ENCODE measurements around the gene TSHZ2.

Gene TSHZ2

DNA sequence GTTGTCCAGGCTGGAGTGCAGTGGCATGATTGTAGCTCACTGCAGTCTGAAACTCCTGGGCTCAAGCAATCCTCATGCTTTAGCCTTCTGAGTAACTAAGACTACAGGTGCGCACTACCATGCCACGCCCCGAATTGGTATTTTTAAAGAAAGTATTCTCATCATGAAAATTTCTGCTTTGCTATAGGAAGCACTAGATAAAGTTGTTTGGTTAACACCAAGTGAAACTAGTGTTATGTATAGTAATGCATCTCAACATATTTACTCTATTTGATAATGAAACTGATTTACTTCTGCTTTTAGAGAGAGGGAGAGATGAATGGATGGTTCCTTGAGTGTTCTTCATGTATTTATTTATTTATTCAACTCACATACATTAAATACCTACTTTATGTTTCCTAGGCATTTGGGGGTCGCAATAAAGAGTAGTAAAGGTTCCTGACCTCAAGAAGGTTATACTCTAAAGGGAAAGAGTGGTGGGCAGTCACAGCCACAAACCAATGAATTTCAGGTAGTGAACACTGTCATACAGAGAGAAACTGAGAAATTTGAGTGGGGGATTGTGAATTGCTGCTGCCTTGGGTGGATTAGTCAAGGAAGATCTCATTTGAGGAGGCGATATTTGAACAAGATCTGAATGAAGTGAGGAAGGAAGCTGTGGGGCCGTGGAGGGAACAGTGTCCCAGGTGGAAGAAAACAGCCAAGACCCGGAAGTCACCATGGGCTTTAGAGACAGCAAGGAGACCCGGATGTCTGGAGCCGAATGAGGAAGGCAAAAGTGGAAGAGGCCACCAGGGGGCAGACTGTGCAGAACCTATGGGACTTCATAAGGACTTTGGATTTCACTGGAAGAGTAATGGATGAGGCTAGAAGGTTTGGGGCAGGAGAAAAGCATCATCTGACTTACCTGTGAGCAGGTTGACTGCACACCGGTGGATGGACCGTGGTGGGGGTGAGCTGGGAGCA, 185.6 kb downstream of the TSHZ2 start:
- Histone ChIP-seq H3K9ac (no peak overlapping the region), H3K4me2 (no peak overlapping the region), H3K27ac (no peak overlapping the region), H4K20me1 (no peaks in the 10 kb centered on the region), H3K36me3 (no peaks in the 10 kb centered on the region), H3K27me3 (no peaks in the 10 kb centered on the region), H3K4me1 (peaks cover 0 to 4% (median 0%) of the 10 kb centered on the region in 10 experiments; a peak in 2 of 20 replicates), H3K4me3 (no peak overlapping the region), H3K9me3 (replicated peaks in 1 of 11) (no peaks in the 10 kb centered on the region)
- no peak for TF ChIP-seq Cebpa-rat (IDR thresholded peaks at IDR 0.05)

DNA sequence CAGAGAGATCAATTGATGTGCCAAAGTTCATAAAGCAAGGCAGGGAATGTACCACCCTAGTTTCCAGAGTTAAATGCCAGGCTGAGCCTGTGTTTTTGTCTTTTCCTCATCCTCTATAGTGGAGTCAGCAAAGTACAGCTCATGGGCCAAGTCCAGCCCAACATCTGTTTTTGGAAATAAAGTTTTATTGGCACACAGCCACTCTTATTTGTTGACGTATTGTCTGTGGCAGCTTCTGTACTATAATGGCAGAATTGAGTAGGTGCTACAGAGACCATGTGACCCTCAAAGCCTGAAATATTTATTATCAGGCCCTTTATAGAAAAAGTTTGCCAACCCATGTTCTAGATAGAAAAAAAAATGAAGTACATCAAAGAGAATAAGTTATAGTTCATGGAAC, 187.0 kb downstream of the TSHZ2 start:
- no peak overlapping the region for H3K9ac ChIP-seq
- no peaks in the 10 kb centered on the region for H3K36me3 ChIP-seq
- no peaks in the 10 kb centered on the region for H4K20me1 ChIP-seq
- no peaks in the 10 kb centered on the region for H3K27me3 ChIP-seq
- TF ChIP-seq Cebpa-rat (IDR thresholded peaks at IDR 0.05): no peak
- H3K9me3 ChIP-seq (replicated peaks in 1 of 11): no peaks in the 10 kb centered on the region
- no peak overlapping the region for H3K27ac ChIP-seq
- no peak overlapping the region for H3K4me2 ChIP-seq
- H3K4me3 ChIP-seq: no peak overlapping the region
- peaks cover 0 to 4% (median 0%) of the 10 kb centered on the region in 10 experiments; a peak in 2 of 20 replicates for H3K4me1 ChIP-seq

DNA sequence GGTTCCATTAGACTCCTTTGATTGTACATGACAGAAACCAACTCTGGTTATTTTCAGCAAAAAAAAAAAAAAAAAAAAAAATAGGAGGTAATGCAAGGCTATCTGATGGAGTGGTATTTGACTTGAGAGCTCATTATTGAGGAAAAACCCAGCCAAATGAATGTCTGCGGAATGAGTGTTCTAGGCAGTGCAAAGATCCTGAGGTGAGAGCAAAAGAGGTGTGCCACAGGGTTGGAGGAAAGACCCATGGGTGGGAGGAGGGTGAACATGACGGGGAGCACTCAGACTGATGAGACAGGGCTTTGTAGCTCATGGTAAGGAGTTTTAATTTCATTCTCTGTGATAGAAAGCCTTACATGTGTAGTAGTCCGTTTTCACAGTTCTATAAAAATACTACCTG, 188.9 kb downstream of the TSHZ2 start:
- no peak overlapping the region for H3K4me3 ChIP-seq
- H3K9ac ChIP-seq: no peak overlapping the region
- no peaks in the 10 kb centered on the region for H3K27me3 ChIP-seq
- H3K4me1 ChIP-seq: peaks cover 0 to 4% (median 0%) of the 10 kb centered on the region in 10 experiments; a peak in 2 of 20 replicates
- TF ChIP-seq Cebpa-rat (IDR thresholded peaks at IDR 0.05): no peak
- no peak overlapping the region for H3K27ac ChIP-seq
- H3K9me3 ChIP-seq (replicated peaks in 1 of 11): no peaks in the 10 kb centered on the region
- H3K36me3 ChIP-seq: no peaks in the 10 kb centered on the region
- H3K4me2 ChIP-seq: no peak overlapping the region
- no peaks in the 10 kb centered on the region for H4K20me1 ChIP-seq

DNA sequence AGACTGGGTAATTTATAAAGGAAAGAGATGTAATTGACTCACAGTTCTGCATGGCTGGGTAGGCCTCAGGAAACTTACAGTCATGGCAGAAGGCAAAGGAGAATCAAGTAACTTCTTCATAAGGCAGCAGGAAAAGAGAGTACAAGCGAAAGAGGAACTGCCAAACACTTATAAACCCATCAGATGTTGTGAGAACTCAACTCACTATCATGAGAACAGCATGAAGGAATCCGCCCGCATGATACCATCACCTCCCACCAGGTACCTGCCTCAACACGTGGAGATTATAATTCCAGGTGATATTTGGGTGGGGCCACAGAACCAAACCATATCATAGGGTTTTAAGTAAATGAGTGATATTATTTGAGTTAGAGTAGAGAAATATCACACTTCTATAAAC, 189.3 kb downstream of the TSHZ2 start:
- Histone ChIP-seq H3K27me3 (no peaks in the 10 kb centered on the region), H3K27ac (no peak overlapping the region), H3K9me3 (replicated peaks in 1 of 11) (no peaks in the 10 kb centered on the region), H4K20me1 (no peaks in the 10 kb centered on the region), H3K9ac (no peak overlapping the region), H3K36me3 (no peaks in the 10 kb centered on the region), H3K4me1 (peaks cover 0 to 4% (median 0%) of the 10 kb centered on the region in 10 experiments; a peak in 2 of 20 replicates), H3K4me3 (no peak overlapping the region), H3K4me2 (no peak overlapping the region)
- no peak for TF ChIP-seq Cebpa-rat (IDR thresholded peaks at IDR 0.05)

DNA sequence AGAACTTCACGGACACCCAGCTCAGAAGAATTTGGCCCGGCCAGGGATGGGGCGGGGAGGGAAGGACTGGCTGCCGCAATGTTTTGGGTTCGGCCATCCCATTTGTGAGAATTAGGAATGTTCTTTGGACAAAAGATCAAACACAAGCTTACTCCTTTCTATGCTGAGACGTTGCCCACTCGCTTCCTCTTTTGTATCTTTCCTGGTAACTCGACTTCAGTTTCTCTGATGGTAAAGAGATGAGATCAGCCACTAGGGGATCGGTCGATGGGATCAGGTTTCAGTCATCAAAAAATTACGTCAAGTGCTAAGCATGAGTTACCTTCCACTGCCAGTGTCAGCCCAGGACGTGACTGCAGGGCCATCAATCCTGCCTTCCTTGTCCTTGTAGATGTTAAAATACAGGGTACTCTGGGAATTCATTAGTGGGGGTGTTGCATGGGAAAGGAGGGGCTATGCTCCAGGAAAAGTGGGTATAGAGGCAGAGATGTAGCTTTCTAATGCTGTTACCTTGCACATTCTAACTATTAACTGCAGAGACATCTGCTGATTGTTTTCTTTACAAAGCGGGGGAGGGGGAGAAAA, 190.2 kb downstream of the TSHZ2 start:
- Histone ChIP-seq H3K4me3 (no peak overlapping the region), H3K9ac (no peak overlapping the region), H3K9me3 (replicated peaks in 1 of 11) (no peaks in the 10 kb centered on the region), H3K27me3 (no peaks in the 10 kb centered on the region), H3K4me1 (peaks cover 0 to 4% (median 0%) of the 10 kb centered on the region in 10 experiments; a peak in 2 of 20 replicates), H4K20me1 (no peaks in the 10 kb centered on the region), H3K4me2 (0 out of 22 replicates have a peak overlapping the region, but pooled peaks of 1 of the 11 experiments have one; percentile 19), H3K27ac (no peak overlapping the region), H3K36me3 (no peaks in the 10 kb centered on the region)
- TF ChIP-seq Cebpa-rat (IDR thresholded peaks at IDR 0.05): no peak

DNA sequence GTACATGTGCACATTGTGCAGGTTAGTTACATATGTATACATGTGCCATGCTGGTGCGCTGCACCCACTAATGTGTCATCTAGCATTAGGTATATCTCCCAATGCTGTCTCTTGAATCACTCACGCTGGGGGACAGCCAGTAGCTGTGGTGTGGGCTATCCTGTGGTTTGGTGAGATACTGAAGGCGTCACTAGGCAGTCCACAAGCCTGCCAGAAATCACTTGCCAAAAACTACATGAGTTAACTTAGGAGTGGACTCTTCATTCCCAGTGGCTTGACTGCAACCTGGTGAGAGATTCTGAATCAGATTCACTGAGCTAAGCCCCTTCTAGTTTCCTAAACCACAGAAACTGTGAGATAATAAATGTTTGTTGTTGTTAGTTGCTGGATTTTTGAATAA, 191.3 kb downstream of the TSHZ2 start:
- Histone ChIP-seq H3K4me2 (no peak overlapping the region), H3K9me3 (replicated peaks in 1 of 11) (no peaks in the 10 kb centered on the region), H4K20me1 (no peaks in the 10 kb centered on the region), H3K9ac (no peak overlapping the region), H3K4me3 (no peak overlapping the region), H3K27me3 (no peaks in the 10 kb centered on the region), H3K4me1 (peaks cover 0 to 4% (median 0%) of the 10 kb centered on the region in 10 experiments; a peak in 2 of 20 replicates), H3K27ac (no peak overlapping the region), H3K36me3 (no peaks in the 10 kb centered on the region)
- TF ChIP-seq Cebpa-rat (IDR thresholded peaks at IDR 0.05): no peak

DNA sequence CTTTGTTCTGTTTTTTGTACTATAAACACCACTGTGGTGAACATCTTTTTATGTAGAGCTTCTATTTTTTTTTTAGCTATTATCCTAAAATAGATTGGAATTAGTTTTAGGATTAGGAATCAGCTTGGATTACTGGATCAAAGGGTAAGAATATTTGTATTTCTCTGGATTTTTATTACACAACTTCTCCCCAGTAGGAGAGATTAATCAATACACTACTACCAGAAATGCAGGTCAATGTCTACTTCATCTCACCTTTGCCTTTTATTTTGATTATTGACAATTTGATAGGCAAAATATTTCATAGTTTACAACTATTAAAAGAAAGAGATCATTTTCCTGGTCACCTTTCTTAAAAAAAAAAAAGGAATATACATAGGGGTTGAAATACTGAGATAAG, 191.9 kb downstream of the TSHZ2 start:
- Histone ChIP-seq H3K9me3 (replicated peaks in 1 of 11) (no peaks in the 10 kb centered on the region), H3K36me3 (no peaks in the 10 kb centered on the region), H3K4me3 (no peak overlapping the region), H3K27me3 (no peaks in the 10 kb centered on the region), H3K4me1 (peaks cover 0 to 4% (median 0%) of the 10 kb centered on the region in 10 experiments; a peak in 2 of 20 replicates), H3K27ac (no peak overlapping the region), H4K20me1 (no peaks in the 10 kb centered on the region), H3K4me2 (no peak overlapping the region), H3K9ac (no peak overlapping the region)
- TF ChIP-seq Cebpa-rat (IDR thresholded peaks at IDR 0.05): no peak

DNA sequence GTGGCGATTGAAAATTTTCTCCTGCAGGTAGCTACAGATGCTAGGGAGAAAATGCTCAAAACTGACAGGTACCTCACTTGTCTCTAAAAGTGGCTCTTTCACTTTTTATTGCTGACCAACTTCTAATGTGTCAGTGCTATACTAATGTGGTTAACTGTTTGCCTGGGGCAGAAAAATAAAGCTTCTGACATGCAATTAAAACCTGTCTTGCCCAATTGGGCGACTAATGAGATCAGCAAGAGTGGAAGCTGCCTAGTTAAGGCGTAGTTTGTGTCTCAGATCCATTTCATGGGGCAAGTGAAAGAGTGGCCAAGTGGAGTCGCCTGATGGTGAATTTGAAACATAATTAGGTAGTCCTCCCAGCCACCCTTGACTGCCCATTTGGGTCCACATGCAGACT, 193.3 kb downstream of the TSHZ2 start:
- Histone ChIP-seq H3K36me3 (no peaks in the 10 kb centered on the region), H3K4me2 (no peak overlapping the region), H3K9ac (no peak overlapping the region), H3K9me3 (replicated peaks in 1 of 11) (no peaks in the 10 kb centered on the region), H4K20me1 (no peaks in the 10 kb centered on the region), H3K4me1 (peaks cover 0 to 4% (median 0%) of the 10 kb centered on the region in 10 experiments; a peak in 2 of 20 replicates), H3K27me3 (no peaks in the 10 kb centered on the region), H3K4me3 (no peak overlapping the region), H3K27ac (no peak overlapping the region)
- no peak for TF ChIP-seq Cebpa-rat (IDR thresholded peaks at IDR 0.05)

DNA sequence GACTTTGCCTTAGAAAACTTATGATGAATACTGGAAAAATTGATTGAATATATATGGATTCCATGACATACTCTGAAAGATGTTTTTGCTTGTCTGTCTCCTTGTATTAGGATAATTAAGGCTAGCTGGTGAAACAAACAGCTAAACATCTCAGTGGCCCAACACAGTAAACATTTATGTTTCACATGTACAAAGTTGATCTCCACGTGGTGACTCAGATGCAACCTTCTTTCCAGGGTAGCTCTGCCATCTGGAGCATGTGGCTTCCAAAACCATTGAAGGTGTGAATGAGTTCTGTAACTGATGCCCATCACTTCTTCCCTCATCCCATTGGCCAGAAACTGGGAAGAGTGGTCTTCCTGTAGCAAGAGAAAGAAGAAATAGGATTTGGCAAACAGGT, 196.3 kb downstream of the TSHZ2 start:
- no peaks in the 10 kb centered on the region for H4K20me1 ChIP-seq
- no peaks in the 10 kb centered on the region for H3K27me3 ChIP-seq
- no peak overlapping the region for H3K27ac ChIP-seq
- no peak overlapping the region for H3K4me3 ChIP-seq
- H3K4me1 ChIP-seq: no peaks in the 10 kb centered on the region
- no peaks in the 10 kb centered on the region for H3K36me3 ChIP-seq
- H3K4me2 ChIP-seq: no peak overlapping the region
- H3K9ac ChIP-seq: no peak overlapping the region
- H3K9me3 ChIP-seq (replicated peaks in 1 of 11): no peaks in the 10 kb centered on the region
- TF ChIP-seq Cebpa-rat (IDR thresholded peaks at IDR 0.05): no peak

Data from BLaER1 treated with 17β-estradiol and CSF1 and Interleukin-3, amounts not matched to agents 10 nM and 100 nM (cell line).